Measurements from ENCODE around the gene RNF224. TPM values are rescaled to one million over a fixed set of nuclear protein-coding genes. Genes with fewer than 3 reads are reported as not detected.

Gene RNF224
- total RNA-seq, 1 donor from 2014 or later: not detected

DNA sequence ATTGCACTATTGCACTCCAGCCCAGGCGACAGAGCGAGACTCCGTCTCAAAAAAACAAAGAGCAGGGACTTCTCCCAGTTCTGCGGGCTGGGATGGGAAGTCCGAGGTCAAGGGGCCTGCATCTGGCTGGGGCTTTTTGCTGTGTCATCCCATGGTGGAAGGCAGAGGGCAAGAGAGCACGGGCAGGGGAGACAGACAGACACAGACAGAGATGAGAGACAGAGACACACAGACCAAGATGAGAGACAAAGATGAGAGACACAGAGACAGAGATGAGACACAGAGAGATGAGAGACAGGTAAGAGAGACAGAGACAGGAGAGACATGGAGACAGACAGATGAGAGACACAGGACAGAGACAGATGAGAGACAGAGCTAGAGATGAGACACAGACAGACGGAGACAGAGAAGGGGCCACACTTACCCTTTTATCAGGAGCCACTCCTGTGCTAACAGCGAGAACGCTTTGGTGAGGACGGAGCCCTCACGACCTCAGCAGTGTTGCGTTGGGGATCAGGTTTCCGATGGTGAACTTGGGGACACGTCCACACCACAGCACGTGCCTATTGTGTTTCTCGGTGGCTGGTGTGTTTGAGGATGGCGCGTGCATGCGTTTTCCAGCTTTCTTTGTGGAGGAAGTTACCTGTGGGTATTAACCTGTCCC is 41.4 kb downstream of the RNF224 start:
- DNase-seq (ENCODE audit: low read depth) (no peak), FAIRE-seq (no peak)
- TF ChIP-seq, protein P1, sequence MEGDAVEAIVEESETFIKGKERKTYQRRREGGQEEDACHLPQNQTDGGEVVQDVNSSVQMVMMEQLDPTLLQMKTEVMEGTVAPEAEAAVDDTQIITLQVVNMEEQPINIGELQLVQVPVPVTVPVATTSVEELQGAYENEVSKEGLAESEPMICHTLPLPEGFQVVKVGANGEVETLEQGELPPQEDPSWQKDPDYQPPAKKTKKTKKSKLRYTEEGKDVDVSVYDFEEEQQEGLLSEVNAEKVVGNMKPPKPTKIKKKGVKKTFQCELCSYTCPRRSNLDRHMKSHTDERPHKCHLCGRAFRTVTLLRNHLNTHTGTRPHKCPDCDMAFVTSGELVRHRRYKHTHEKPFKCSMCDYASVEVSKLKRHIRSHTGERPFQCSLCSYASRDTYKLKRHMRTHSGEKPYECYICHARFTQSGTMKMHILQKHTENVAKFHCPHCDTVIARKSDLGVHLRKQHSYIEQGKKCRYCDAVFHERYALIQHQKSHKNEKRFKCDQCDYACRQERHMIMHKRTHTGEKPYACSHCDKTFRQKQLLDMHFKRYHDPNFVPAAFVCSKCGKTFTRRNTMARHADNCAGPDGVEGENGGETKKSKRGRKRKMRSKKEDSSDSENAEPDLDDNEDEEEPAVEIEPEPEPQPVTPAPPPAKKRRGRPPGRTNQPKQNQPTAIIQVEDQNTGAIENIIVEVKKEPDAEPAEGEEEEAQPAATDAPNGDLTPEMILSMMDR (IDR thresholded peaks at IDR 0.05; ENCODE audit: insufficient read depth, low read depth, low read length): no peak
- no peak for TF ChIP-seq EZH2 (IDR thresholded peaks at IDR 0.05; ENCODE audit: insufficient read depth, low read length)
- Histone ChIP-seq H3K4me1 (ENCODE audit: insufficient read depth, low read length) (peaks cover 4% of the 10 kb centered on the region), H4K20me1 (ENCODE audit: insufficient read depth, low read length) (peaks cover 45% of the 10 kb centered on the region), H2AFZ (ENCODE audit: low read depth, low read length) (no peak overlapping the region), H3K27ac (ENCODE audit: low read depth, low read length) (no peak overlapping the region), H3K27me3 (ENCODE audit: insufficient read depth, low read length) (no peaks in the 10 kb centered on the region), H3K9ac (ENCODE audit: low read length) (peak overlapping the region; percentile 43), H3K4me2 (ENCODE audit: low read length) (no peak overlapping the region), H3K79me2 (ENCODE audit: insufficient read depth, low read length) (peaks cover 21% of the 10 kb centered on the region), H3K4me3 (ENCODE audit: insufficient read depth, low read depth, low read length) (no peak overlapping the region), H3K9me3 (ENCODE audit: insufficient read depth, low read depth, low read length) (no peaks in the 10 kb centered on the region), H3K36me3 (ENCODE audit: insufficient read depth, low read length) (peaks cover 15% of the 10 kb centered on the region)
- peaks cover 6% of the 10 kb centered on the region for H3K4me1 Mint-ChIP-seq (ENCODE audit: low read depth, unreplicated experiment)
- no peak overlapping the region for H3K4me3 Mint-ChIP-seq (ENCODE audit: unreplicated experiment)
- no peak overlapping the region for H3K27ac Mint-ChIP-seq (ENCODE audit: unreplicated experiment)
- H3K36me3 Mint-ChIP-seq (ENCODE audit: low read depth, unreplicated experiment): peaks cover 15% of the 10 kb centered on the region
- no peaks in the 10 kb centered on the region for H3K27me3 Mint-ChIP-seq (ENCODE audit: low read depth, unreplicated experiment)
- no peaks in the 10 kb centered on the region for H3K9me3 Mint-ChIP-seq (ENCODE audit: unreplicated experiment)

DNA sequence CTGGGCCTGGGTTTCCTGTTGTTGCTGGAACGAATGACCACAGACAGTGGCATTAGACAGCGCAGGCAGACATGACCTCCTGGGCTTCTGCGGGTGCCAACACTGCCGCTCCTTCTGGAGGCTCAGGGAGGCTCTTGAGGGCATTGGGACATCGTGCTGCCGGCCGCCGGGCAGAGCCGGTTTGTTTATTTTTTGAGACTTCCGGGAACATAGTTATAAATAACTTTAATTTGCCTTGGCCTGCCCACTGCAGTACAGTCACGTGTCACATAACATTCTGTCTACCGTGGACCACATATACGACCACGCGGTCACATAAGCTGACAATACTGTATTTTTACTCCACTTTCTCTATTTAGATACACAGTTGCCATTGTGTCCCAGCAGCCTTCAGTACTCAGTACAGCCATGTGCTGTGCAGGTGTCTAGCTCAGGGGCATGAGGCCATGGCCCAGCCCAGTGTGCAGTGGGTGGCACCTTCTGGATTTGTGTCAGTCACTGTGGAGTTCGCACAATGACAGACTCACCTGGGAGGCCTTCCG is 42.0 kb downstream of the RNF224 start:
- no peaks in the 10 kb centered on the region for H3K27me3 ChIP-seq (ENCODE audit: insufficient read depth, low read length)
- H3K4me3 ChIP-seq (ENCODE audit: insufficient read depth, low read depth, low read length): no peak overlapping the region
- H3K9ac ChIP-seq (ENCODE audit: low read length): no peak overlapping the region
- H3K36me3 ChIP-seq (ENCODE audit: insufficient read depth, low read length): peaks cover 9% of the 10 kb centered on the region
- Mint-ChIP-seq H3K27ac (ENCODE audit: unreplicated experiment) (peak overlapping the region; percentile 69), H3K36me3 (ENCODE audit: low read depth, unreplicated experiment) (peaks cover 15% of the 10 kb centered on the region), H3K4me1 (ENCODE audit: low read depth, unreplicated experiment) (peaks cover 6% of the 10 kb centered on the region), H3K9me3 (ENCODE audit: unreplicated experiment) (no peaks in the 10 kb centered on the region), H3K27me3 (ENCODE audit: low read depth, unreplicated experiment) (no peaks in the 10 kb centered on the region), H3K4me3 (ENCODE audit: unreplicated experiment) (no peak overlapping the region)
- no peak overlapping the region for H3K4me2 ChIP-seq (ENCODE audit: low read length)
- no peak for FAIRE-seq
- DNase-seq (ENCODE audit: low read depth): no peak
- peaks cover 45% of the 10 kb centered on the region for H4K20me1 ChIP-seq (ENCODE audit: insufficient read depth, low read length)
- TF ChIP-seq EZH2 (IDR thresholded peaks at IDR 0.05; ENCODE audit: insufficient read depth, low read length): no peak
- TF ChIP-seq, protein P1 (IDR thresholded peaks at IDR 0.05; ENCODE audit: insufficient read depth, low read depth, low read length): no peak
- H3K27ac ChIP-seq (ENCODE audit: low read depth, low read length): no peak overlapping the region
- peaks cover 4% of the 10 kb centered on the region for H3K4me1 ChIP-seq (ENCODE audit: insufficient read depth, low read length)
- H2AFZ ChIP-seq (ENCODE audit: low read depth, low read length): no peak overlapping the region
- no peaks in the 10 kb centered on the region for H3K9me3 ChIP-seq (ENCODE audit: insufficient read depth, low read depth, low read length)
- H3K79me2 ChIP-seq (ENCODE audit: insufficient read depth, low read length): peaks cover 18% of the 10 kb centered on the region
